H1 (cell line): ENCODE data around the gene KCNC4. TPM values are rescaled to one million over a fixed set of nuclear protein-coding genes. Genes with fewer than 3 reads are reported as not detected.

Experiments
- CTCF ChIA-PET: fragments of 300-600 bp; sonication (Branson Sonifier 250); formaldehyde crosslinking; loops from one replicate; lab custom pipeline; 2021; ENCODE audit not compliant: partially characterized antibody; lab: Charles Lee
- POLR2A ChIA-PET: fragments of 300-600 bp; sonication (Branson Sonifier 250); formaldehyde crosslinking; loops from one replicate; lab custom pipeline; 2021; ENCODE audit warnings: inconsistent platforms; ENCODE audit not compliant: partially characterized antibody; lab: Charles Lee
- DNase-seq, 2 experiments: peaks; one replicate each; pipeline versions ENCODE4 v3.0.0 to v3.0.0-alpha.2; 2010 to 2022; ENCODE audit warnings: low spot score in 2 of 2, low read depth in 1 of 2, mixed read lengths in 1 of 2
- FAIRE-seq: peaks from 2 replicates; lab custom pipeline; 2011; peaks lifted over from hg19 to GRCh38; lab: Jason Lieb, UNC
- H2AFZ ChIP-seq: 2 replicates; pipeline ENCODE4 v1.8.1; 2012; ENCODE audit warnings: low read length, inconsistent platforms
- H2AK5ac ChIP-seq: 2 replicates; pipeline ENCODE4 v1.6.1; 2013; ENCODE audit warnings: low read depth, low read length
- H2BK120ac ChIP-seq: replicated peaks from 2 replicates; pipeline ENCODE3; 2013; ENCODE audit warnings: low read depth, low read length, inconsistent platforms
- H2BK12ac ChIP-seq: 2 replicates; pipeline ENCODE4 v1.6.1; 2013; ENCODE audit warnings: low read depth, low read length
- H2BK15ac ChIP-seq: 2 replicates; pipeline ENCODE4 v1.6.1; 2013; ENCODE audit warnings: low read length
- H2BK20ac ChIP-seq: 2 replicates; pipeline ENCODE4 v1.6.1; 2013; ENCODE audit warnings: low read length
- H2BK5ac ChIP-seq: 2 replicates; pipeline ENCODE4 v1.6.1; 2013; ENCODE audit warnings: low read depth, low read length
- H3K14ac ChIP-seq: 2 replicates; pipeline ENCODE4 v1.6.1; 2013; ENCODE audit warnings: inconsistent platforms; ENCODE audit not compliant: insufficient read length
- H3K18ac ChIP-seq: 2 replicates; pipeline ENCODE4 v1.6.1; 2013; ENCODE audit warnings: low read length; ENCODE audit errors: extremely low read depth
- H3K23ac ChIP-seq: 2 replicates; pipeline ENCODE4 v1.6.1; 2013; ENCODE audit warnings: inconsistent platforms; ENCODE audit not compliant: insufficient read length
- H3K23me2 ChIP-seq: 2 replicates; pipeline ENCODE4 v1.6.1; 2013; ENCODE audit warnings: low read depth, low read length
- H3K27ac ChIP-seq: 2 replicates; pipeline ENCODE4 v1.6.1; 2011; ENCODE audit warnings: low read depth, low read length, inconsistent platforms
- H3K27me3 ChIP-seq, 4 experiments: replicated peaks in 1 of 4; 1 replicate in 1 of 4; 2 replicates in 3 of 4; pipeline versions ENCODE4 v1.6.1 to v1.8.1; 2011 to 2013; ENCODE audit warnings: low read length in 3 of 4, mild to moderate bottlenecking in 3 of 4, inconsistent platforms in 2 of 4, mixed read lengths in 2 of 4, moderate library complexity in 1 of 4; ENCODE audit not compliant: control insufficient read depth in 3 of 4, insufficient read depth in 3 of 4; ENCODE audit errors: extremely low read depth in 1 of 4
- H3K36me3 ChIP-seq, 4 experiments: 2 replicates each; pipeline versions ENCODE4 v1.6.1 to v1.8.1; 2011 to 2013; ENCODE audit warnings: mild to moderate bottlenecking in 4 of 4, low read length in 3 of 4, moderate library complexity in 2 of 4, control low read depth in 1 of 4, inconsistent platforms in 1 of 4; ENCODE audit not compliant: insufficient read depth in 4 of 4, control insufficient read depth in 2 of 4
- H3K4ac ChIP-seq: replicated peaks from 2 replicates; pipeline ENCODE3; 2013; ENCODE audit warnings: low read length, low read depth, mixed read lengths, inconsistent platforms; ENCODE audit not compliant: insufficient read length
- H3K4me1 ChIP-seq, 4 experiments: replicated peaks in 1 of 4; 1 replicate in 1 of 4; 2 replicates in 3 of 4; pipeline versions ENCODE4 v1.6.1 to v1.8.1; 2011 to 2013; ENCODE audit warnings: low read length in 3 of 4, inconsistent platforms in 2 of 4, mixed read lengths in 1 of 4; ENCODE audit not compliant: insufficient read depth in 4 of 4, control insufficient read depth in 3 of 4
- H3K4me2 ChIP-seq, 2 experiments: 2 replicates each; pipeline versions ENCODE4 v1.6.1 to v1.8.1; 2011 to 2013; ENCODE audit warnings: low read depth in 2 of 2, low read length in 2 of 2, control low read depth in 1 of 2, inconsistent platforms in 1 of 2, mild to moderate bottlenecking in 1 of 2; ENCODE audit not compliant: insufficient read depth in 1 of 2
- H3K4me3 ChIP-seq, 4 experiments: fragments of 200-600, 300-600 bp in 1 of 4; sonication (generic), shearing (Covaris generic), sonication (Bioruptor Twin) in 1 of 4; 2 replicates each; pipeline versions ENCODE4 v1.5.1 to v1.8.1; 2011 to 2016; ENCODE audit warnings: low read length in 4 of 4, low read depth in 3 of 4, control low read depth in 2 of 4, inconsistent platforms in 2 of 4, mild to moderate bottlenecking in 2 of 4, mixed read lengths in 1 of 4, moderate library complexity in 1 of 4; ENCODE audit not compliant: insufficient read depth in 2 of 4; ENCODE audit errors: extremely low read depth in 1 of 4
- H3K56ac ChIP-seq: replicated peaks from 2 replicates; pipeline ENCODE3; 2013; ENCODE audit warnings: low read depth, mild to moderate bottlenecking, mixed read lengths, low read length, inconsistent platforms; ENCODE audit not compliant: insufficient read length
- H3K79me1 ChIP-seq: 2 replicates; pipeline ENCODE4 v1.6.1; 2013; ENCODE audit warnings: low read depth, low read length, control low read depth
- H3K79me2 ChIP-seq, 2 experiments: 2 replicates each; pipeline versions ENCODE4 v1.6.1 to v1.8.1; 2012 to 2013; ENCODE audit warnings: low read length in 2 of 2, mild to moderate bottlenecking in 2 of 2, inconsistent platforms in 1 of 2; ENCODE audit not compliant: insufficient read depth in 2 of 2, control insufficient read depth in 1 of 2
- H3K9ac ChIP-seq, 4 experiments: replicated peaks in 1 of 4; 1 replicate in 1 of 4; 2 replicates in 3 of 4; pipeline versions ENCODE4 v1.6.1 to v1.8.1; 2011 to 2013; ENCODE audit warnings: low read depth in 3 of 4, low read length in 3 of 4, control low read depth in 2 of 4, mild to moderate bottlenecking in 2 of 4, moderate library complexity in 2 of 4, inconsistent platforms in 1 of 4; ENCODE audit errors: extremely low read depth in 1 of 4
- H3K9me3 ChIP-seq, 2 experiments: 2 replicates each; pipeline versions ENCODE4 v1.6.1 to v1.8.1; 2012 to 2013; ENCODE audit warnings: mild to moderate bottlenecking in 2 of 2, moderate library complexity in 2 of 2, control low read depth in 1 of 2, inconsistent platforms in 1 of 2, low read depth in 1 of 2, low read length in 1 of 2, mixed read lengths in 1 of 2; ENCODE audit not compliant: insufficient read depth in 2 of 2
- H4K20me1 ChIP-seq, 2 experiments: replicated peaks in 1 of 2; 2 replicates each; pipeline versions ENCODE3 to v1.8.1; 2011 to 2013; ENCODE audit warnings: inconsistent platforms in 2 of 2, low read length in 2 of 2, mild to moderate bottlenecking in 1 of 2; ENCODE audit not compliant: insufficient read depth in 2 of 2, control insufficient read depth in 1 of 2
- H4K5ac ChIP-seq: 2 replicates; pipeline ENCODE4 v1.6.1; 2013; ENCODE audit warnings: low read length, low read depth, mixed read lengths, inconsistent platforms; ENCODE audit not compliant: insufficient read length
- H4K8ac ChIP-seq: 2 replicates; pipeline ENCODE4 v1.8.0; 2013; ENCODE audit warnings: mild to moderate bottlenecking, moderate library complexity, low read length, inconsistent platforms; ENCODE audit not compliant: insufficient read depth; ENCODE audit errors: extremely low read depth
- H4K91ac ChIP-seq: replicated peaks from 2 replicates; pipeline ENCODE3; 2013; ENCODE audit warnings: low read length, mixed read lengths, inconsistent platforms; ENCODE audit not compliant: insufficient read length
- ATF2 ChIP-seq: IDR thresholded peaks from 2 replicates; pipeline ENCODE4 v1.6.1; 2012; ENCODE audit warnings: low read length, inconsistent platforms
- BACH1 ChIP-seq: IDR thresholded peaks from 2 replicates; pipeline ENCODE4 v1.6.1; 2012; ENCODE audit warnings: low read length, improper control_type of control experiment
- CHD1 ChIP-seq: IDR thresholded peaks from 2 replicates; pipeline ENCODE4 v1.6.1; 2012; ENCODE audit warnings: low read depth, low read length, improper control_type of control experiment
- CHD2 ChIP-seq: IDR thresholded peaks from 2 replicates; pipeline ENCODE4 v1.6.1; 2012; ENCODE audit warnings: low read length, improper control_type of control experiment
- GABPA ChIP-seq: IDR thresholded peaks from 2 replicates; pipeline ENCODE4 v1.6.1; 2011; ENCODE audit warnings: mild to moderate bottlenecking, low read length, moderate library complexity, borderline replicate concordance; ENCODE audit not compliant: insufficient read depth
- JUN ChIP-seq: IDR thresholded peaks from 2 replicates; pipeline ENCODE4 v1.6.1; 2011; ENCODE audit warnings: low read depth, mild to moderate bottlenecking, improper control_type of control experiment, low read length
- JUND ChIP-seq: IDR thresholded peaks from 2 replicates; pipeline ENCODE4 v1.6.1; 2011; ENCODE audit warnings: mild to moderate bottlenecking, improper control_type of control experiment, low read length
- RAD21 ChIP-seq, 2 experiments: IDR thresholded peaks in 1 of 2; conservative IDR thresholded peaks in 1 of 2; 2 replicates each; pipeline ENCODE4 v1.6.1; 2011; ENCODE audit warnings: low read depth in 2 of 2, low read length in 2 of 2, improper control_type of control experiment in 1 of 2, inconsistent platforms in 1 of 2, mild to moderate bottlenecking in 1 of 2, moderate library complexity in 1 of 2
- RXRA ChIP-seq: IDR thresholded peaks from 2 replicates; pipeline ENCODE4 v1.6.1; 2011; ENCODE audit warnings: low read depth, mild to moderate bottlenecking, low read length, moderate library complexity; ENCODE audit not compliant: insufficient read depth
- SP1 ChIP-seq: IDR thresholded peaks from 2 replicates; pipeline ENCODE4 v1.6.1; 2011; ENCODE audit warnings: low read depth, low read length
- TAF7 ChIP-seq: optimal IDR thresholded peaks from 2 replicates; pipeline ENCODE3; 2011; ENCODE audit warnings: low read depth, mild to moderate bottlenecking, inconsistent platforms, low read length, moderate library complexity, borderline replicate concordance
- ZNF274 ChIP-seq: IDR thresholded peaks from 2 replicates; pipeline ENCODE4 v1.7.0; 2012; ENCODE audit warnings: low read length, borderline replicate concordance; ENCODE audit errors: extremely low read depth
- WGBS, 2 experiments: shearing (Covaris generic) in 1 of 2; methylation state at CpG; one replicate each; pipeline versions ENCODE4 v1.1.6 to v1.1.7; 2013 to 2015; ENCODE audit warnings: low lambda C conversion rate in 2 of 2, mixed read lengths in 2 of 2, inconsistent platforms in 1 of 2, low coverage in 1 of 2, missing lambda C conversion rate in 1 of 2; ENCODE audit not compliant: insufficient replicate concordance in 2 of 2, insufficient coverage in 1 of 2, insufficient read length in 1 of 2; ENCODE audit errors: extremely low coverage in 1 of 2, missing lambda C conversion rate in 1 of 2; 5-methylcytosine and 5-hydroxymethylcytosine counted together
- polyA plus RNA-seq, 7 experiments: library from polyadenylated mRNA; depleted of rRNA in 3 of 7; stranded (reverse) in 5 of 7; unstranded in 2 of 7; fragments of >200 nt in 5 of 7; fragments of 200-250 nt in 2 of 7; gene quantifications; 1 replicate in 5 of 7; 2 replicates in 1 of 7; 4 replicates in 1 of 7; pipeline versions ENCODE4 v1.2.1 to v1.2.3, GENCODE V29; 2011 to 2013; ENCODE audit warnings: missing spikeins in 2 of 7, mixed read lengths in 2 of 7
- total RNA-seq: library from RNA; stranded (reverse); fragmentation: NEBNext Ultra II Directional; extraction: Animal tissue kit (Norgen Biotek cat#: 25700); gene quantifications from 2 replicates; pipeline ENCODE4 v1.2.1, GENCODE V29; 2021

KCNC4 gene
- total and polyA plus RNA-seq, 2 of the 8 experiments (the other 6 are each of a cell fraction or from before 2014, with no cell fraction given) = 8.1 to 11.2 TPM

GRCh38 chr1:110218137-110218536 is 8.0 kb downstream of the KCNC4 start:
- no peak overlapping the region for H2AFZ ChIP-seq
- H3K79me2 ChIP-seq = no peaks in the 10 kb centered on the region
- DNase-seq (no peak), FAIRE-seq (no peak)
- no peak overlapping the region for H3K23ac ChIP-seq
- no peak overlapping the region for H4K5ac ChIP-seq
- no peak overlapping the region for H3K9ac ChIP-seq
- no peak overlapping the region for H3K4me2 ChIP-seq
- WGBS, 2 experiments = 94 to 100% methylated on average over 1 to 5 of the region's 5 CpGs
- no peak overlapping the region for H3K56ac ChIP-seq
- H2BK12ac ChIP-seq = no peak overlapping the region
- peaks cover 0 to 5% (median 3%) of the 10 kb centered on the region in 4 experiments; a peak in 5 of 7 replicates for H3K4me1 ChIP-seq
- no peak overlapping the region for H3K4ac ChIP-seq
- no peaks in the 10 kb centered on the region for H3K9me3 ChIP-seq
- peaks cover 0 to 21% of the 10 kb centered on the region in 2 experiments for H4K20me1 ChIP-seq
- no peak overlapping the region for H2BK20ac ChIP-seq
- no peak overlapping the region for H3K14ac ChIP-seq
- H3K23me2 ChIP-seq = no peaks in the 10 kb centered on the region
- no peaks in the 10 kb centered on the region; the same call in 1 of the 2 replicates for H3K79me1 ChIP-seq
- no peaks in the 10 kb centered on the region for H3K27me3 ChIP-seq
- no peak overlapping the region for H4K8ac ChIP-seq
- ChIA-PET CTCF (interaction anchor here (0.5 to 19.1 kb wide), 4 partner anchors 30 to 432 kb away, joined by 3 to 1001 read pairs (median 6); no protein-coding TSS in a partner anchor), POLR2A (no interaction called here)
- H3K36me3 ChIP-seq = no peaks in the 10 kb centered on the region
- H2AK5ac ChIP-seq = no peak overlapping the region
- H3K18ac ChIP-seq = no peak overlapping the region
- H3K4me3 ChIP-seq = no peak overlapping the region
- H3K27ac ChIP-seq = no peak overlapping the region
- no peak for TF ChIP-seq CHD2
- no peak for TF ChIP-seq CHD1
- no peak for TF ChIP-seq RAD21 (IDR thresholded peaks at IDR 0.05 in 1 of 2, conservative IDR thresholded peaks at IDR 0.05 in 1 of 2; ENCODE audit: low read depth in 2 of 2, low read length in 2 of 2)
- TF ChIP-seq SP1 = no peak
- no peak for TF ChIP-seq GABPA
- no peak for TF ChIP-seq BACH1
- no peak for TF ChIP-seq JUND
- TF ChIP-seq RXRA = no peak
- no peak for TF ChIP-seq ATF2
- TF ChIP-seq TAF7 = no peak
- TF ChIP-seq ZNF274 = no peak
- TF ChIP-seq JUN = no peak
- H2BK120ac ChIP-seq = no peak overlapping the region
- H4K91ac ChIP-seq = no peak overlapping the region
- H2BK15ac ChIP-seq = no peak overlapping the region
- no peak overlapping the region for H2BK5ac ChIP-seq
